ENCODE data around the gene GADD45B. TPM values are rescaled to one million over a fixed set of nuclear protein-coding genes. Genes with fewer than 3 reads are reported as not detected.

Gene GADD45B
- total RNA-seq, 1 donor from 2014 or later, result 91.2 TPM

GRCh38 chr19:2449019-2449418, 26.9 kb upstream of the GADD45B start:
- H3K27ac ChIP-seq, result no peak overlapping the region
- DNase-seq (no peak), ATAC-seq (no peak)
- no peaks in the 10 kb centered on the region for H3K9me3 ChIP-seq
- TF ChIP-seq CTCF (IDR thresholded peaks at IDR 0.05), result no peak
- no peaks in the 10 kb centered on the region for H3K4me1 ChIP-seq
- intact Hi-C loops (cut with DNase I), result no loop called here
- H3K4me3 ChIP-seq, result no peak overlapping the region
- no peaks in the 10 kb centered on the region for H3K27me3 ChIP-seq
- no peaks in the 10 kb centered on the region for H3K36me3 ChIP-seq

GRCh38 chr19:2451138-2451537, 24.8 kb upstream of the GADD45B start:
- Histone ChIP-seq H3K27ac (no peak overlapping the region), H3K27me3 (no peaks in the 10 kb centered on the region), H3K4me1 (peaks cover 6% of the 10 kb centered on the region), H3K4me3 (no peak overlapping the region), H3K36me3 (no peaks in the 10 kb centered on the region), H3K9me3 (no peaks in the 10 kb centered on the region)
- ATAC-seq (no peak), DNase-seq (no peak)
- intact Hi-C loops (cut with DNase I), result no loop called here
- no peak for TF ChIP-seq CTCF (IDR thresholded peaks at IDR 0.05)

GRCh38 chr19:2451741-2452140, 24.2 kb upstream of the GADD45B start:
- TF ChIP-seq CTCF (IDR thresholded peaks at IDR 0.05), result no peak
- intact Hi-C loops (cut with DNase I), result no loop called here

GRCh38 chr19:2453431-2454025, 22.4 kb upstream of the GADD45B start:
- intact Hi-C loops (cut with DNase I), result no loop called here
- Histone ChIP-seq H3K27me3 (no peaks in the 10 kb centered on the region), H3K36me3 (no peaks in the 10 kb centered on the region), H3K4me3 (no peak overlapping the region), H3K27ac (no peak overlapping the region), H3K4me1 (peaks cover 6% of the 10 kb centered on the region), H3K9me3 (no peaks in the 10 kb centered on the region)
- ATAC-seq (no peak), DNase-seq (no peak)
- TF ChIP-seq CTCF (IDR thresholded peaks at IDR 0.05), result no peak

More at GRCh38 chr19:2451741-2452140, 24.2 kb upstream of the GADD45B start:
- no peaks in the 10 kb centered on the region for H3K27me3 ChIP-seq
- ATAC-seq, result no peak
- no peaks in the 10 kb centered on the region for H3K9me3 ChIP-seq
- no peak overlapping the region for H3K27ac ChIP-seq
- DNase-seq, result no peak
- H3K36me3 ChIP-seq, result no peaks in the 10 kb centered on the region
- no peak overlapping the region for H3K4me3 ChIP-seq
- peaks cover 6% of the 10 kb centered on the region for H3K4me1 ChIP-seq

- Histone ChIP-seq H3K4me1 (peaks cover 6% of the 10 kb centered on the region), H3K36me3 (no peaks in the 10 kb centered on the region), H3K27ac (no peak overlapping the region), H3K27me3 (no peaks in the 10 kb centered on the region), H3K4me3 (no peak overlapping the region), H3K9me3 (no peaks in the 10 kb centered on the region)
- ATAC-seq (no peak), DNase-seq (no peak)
- intact Hi-C loops (cut with DNase I), result no loop called here
- TF ChIP-seq CTCF (IDR thresholded peaks at IDR 0.05), result no peak
Observed at GRCh38 chr19:2454199-2454961, 21.5 kb upstream of the GADD45B start.
